Neuronal stem cell (in vitro differentiated cells): Measurements from ENCODE around the gene PTPN6.

Experiments used
- DNase-seq: peaks from one replicate; pipeline ENCODE4 v3.0.0-alpha.2; 2013; ENCODE audit warnings: low spot score
- H2AFZ ChIP-seq: one replicate; pipeline ENCODE4 v1.6.1; 2013; ENCODE audit warnings: mild to moderate bottlenecking, low read length, inconsistent platforms
- H2AK5ac ChIP-seq: 2 replicates; pipeline ENCODE4 v1.6.1; 2013; ENCODE audit warnings: low read depth, mild to moderate bottlenecking, inconsistent platforms, low read length, moderate library complexity, mixed read lengths
- H2BK120ac ChIP-seq: 2 replicates; pipeline ENCODE4 v1.6.1; 2013; ENCODE audit warnings: low read depth, mild to moderate bottlenecking, inconsistent platforms, low read length, moderate library complexity, mixed read lengths
- H2BK12ac ChIP-seq: one replicate; pipeline ENCODE4 v1.6.1; 2013; ENCODE audit warnings: low read length, inconsistent platforms
- H2BK15ac ChIP-seq: 2 replicates; pipeline ENCODE4 v1.6.1; 2013; ENCODE audit warnings: mild to moderate bottlenecking, low read length, inconsistent platforms, mixed read lengths
- H2BK5ac ChIP-seq: one replicate; pipeline ENCODE4 v1.6.1; 2013; ENCODE audit warnings: inconsistent platforms, mild to moderate bottlenecking, low read length, moderate library complexity
- H3K14ac ChIP-seq: one replicate; pipeline ENCODE4 v1.6.1; 2013; ENCODE audit warnings: low read length, inconsistent platforms
- H3K18ac ChIP-seq: 2 replicates; pipeline ENCODE4 v1.6.1; 2013; ENCODE audit warnings: low read length, inconsistent platforms
- H3K23ac ChIP-seq: 2 replicates; pipeline ENCODE4 v1.6.1; 2013; ENCODE audit warnings: low read depth, mild to moderate bottlenecking, mixed read lengths, low read length, inconsistent platforms; ENCODE audit not compliant: poor library complexity
- H3K27ac ChIP-seq: replicated peaks from 3 replicates; pipeline ENCODE4 v1.5.1; 2013; ENCODE audit warnings: low read length, inconsistent platforms
- H3K27me3 ChIP-seq, 3 experiments: 2 replicates each; pipeline ENCODE4 v1.6.1; 2013; ENCODE audit warnings: low read length in 3 of 3, mild to moderate bottlenecking in 2 of 3, inconsistent platforms in 1 of 3, low read depth in 1 of 3, mixed read lengths in 1 of 3, moderate library complexity in 1 of 3; ENCODE audit not compliant: control insufficient read depth in 3 of 3, insufficient read depth in 3 of 3
- H3K36me3 ChIP-seq, 2 donors: replicated peaks in 1 of 2; 2 replicates each; pipeline ENCODE4 v1.6.1; 2013; ENCODE audit warnings: low read length in 2 of 2; ENCODE audit not compliant: control insufficient read depth in 2 of 2, insufficient read depth in 2 of 2
- H3K4ac ChIP-seq: 2 replicates; pipeline ENCODE4 v1.6.1; 2013; ENCODE audit warnings: inconsistent platforms, mild to moderate bottlenecking, low read length, moderate library complexity
- H3K4me1 ChIP-seq, 2 donors: 1 replicate in 1 of 2; 2 replicates in 1 of 2; pipeline ENCODE4 v1.6.1; 2013; ENCODE audit warnings: low read length in 2 of 2, low read depth in 1 of 2; ENCODE audit not compliant: control insufficient read depth in 2 of 2, insufficient read depth in 1 of 2
- H3K4me2 ChIP-seq: one replicate; pipeline ENCODE4 v1.6.1; 2013; ENCODE audit warnings: mild to moderate bottlenecking, low read length, inconsistent platforms; ENCODE audit not compliant: insufficient read depth, poor library complexity, severe bottlenecking
- H3K4me3 ChIP-seq, 2 donors: 2 replicates each; pipeline ENCODE4 v1.5.1; 2013; ENCODE audit warnings: low read length in 2 of 2, mild to moderate bottlenecking in 2 of 2, inconsistent platforms in 1 of 2, moderate library complexity in 1 of 2
- H3K79me1 ChIP-seq: one replicate; pipeline ENCODE4 v1.6.1; 2013; ENCODE audit warnings: low read depth, mild to moderate bottlenecking, inconsistent platforms, low read length, moderate library complexity
- H3K9ac ChIP-seq: one replicate; pipeline ENCODE4 v1.6.1; 2013; ENCODE audit warnings: mild to moderate bottlenecking, low read depth, low read length, inconsistent platforms; ENCODE audit not compliant: poor library complexity
- H3K9me3 ChIP-seq, 2 donors: replicated peaks in 1 of 2; 2 replicates each; pipeline versions ENCODE3 to v1.6.1; 2013; ENCODE audit warnings: low read length in 2 of 2, mild to moderate bottlenecking in 2 of 2, inconsistent platforms in 1 of 2, low read depth in 1 of 2, mixed read lengths in 1 of 2, moderate library complexity in 1 of 2; ENCODE audit not compliant: control insufficient read depth in 2 of 2, insufficient read depth in 1 of 2
- H4K8ac ChIP-seq: one replicate; pipeline ENCODE4 v1.6.1; 2013; ENCODE audit warnings: low read depth, mild to moderate bottlenecking, inconsistent platforms, low read length, moderate library complexity
- H4K91ac ChIP-seq: one replicate; pipeline ENCODE4 v1.6.1; 2013; ENCODE audit warnings: low read length, low read depth, mild to moderate bottlenecking, inconsistent platforms; ENCODE audit not compliant: poor library complexity
- WGBS, 2 donors: extraction: QIAGEN DNeasy Blood & Tissue Kit; methylation state at CpG; one replicate each; pipeline ENCODE4 v1.1.7; 2013; ENCODE audit warnings: missing lambda C conversion rate in 2 of 2, mixed read lengths in 1 of 2; ENCODE audit not compliant: insufficient read length in 2 of 2, insufficient replicate concordance in 1 of 2; ENCODE audit errors: extremely low coverage in 2 of 2; 5-methylcytosine and 5-hydroxymethylcytosine counted together

PTPN6 gene

GRCh38 chr12:7004840-7005239 lies 53.7 kb downstream of the PTPN6 start:
- Histone ChIP-seq H3K79me1 (no peaks in the 10 kb centered on the region), H3K4ac (no peak overlapping the region), H2AK5ac (no peak overlapping the region), H4K91ac (no peak overlapping the region), H3K23ac (no peak overlapping the region), H2AFZ (no peak overlapping the region), H3K14ac (no peak overlapping the region), H2BK5ac (no peak overlapping the region), H2BK12ac (no peak overlapping the region), H3K4me2 (no peak overlapping the region), H4K8ac (no peak overlapping the region), H3K36me3 (peaks cover 0 to 65% of the 10 kb centered on the region in 2 donors), H3K18ac (no peak overlapping the region), H3K27me3 (no peaks in the 10 kb centered on the region), H2BK120ac (no peak overlapping the region), H3K27ac (no peak overlapping the region), H2BK15ac (no peak overlapping the region), H3K9me3 (no peaks in the 10 kb centered on the region), H3K4me1 (no peaks in the 10 kb centered on the region), H3K4me3 (no peak overlapping the region), H3K9ac (no peak overlapping the region)
- DNase-seq = no peak
- no CpG with 5 or more reads among the region's 2 CpGs for WGBS, 2 donors

- no peak overlapping the region for H3K18ac ChIP-seq
- H3K4me2 ChIP-seq = no peak overlapping the region
- H3K79me1 ChIP-seq = no peaks in the 10 kb centered on the region
- no CpG with 5 or more reads among the region's 2 CpGs for WGBS, 2 donors
- no peak overlapping the region for H3K4me3 ChIP-seq
- no peaks in the 10 kb centered on the region for H3K9me3 ChIP-seq
- no peak overlapping the region for H3K23ac ChIP-seq
- H3K4ac ChIP-seq = no peak overlapping the region
- no peak overlapping the region for H3K9ac ChIP-seq
- no peak overlapping the region for H4K8ac ChIP-seq
- no peaks in the 10 kb centered on the region for H3K4me1 ChIP-seq
- H2BK120ac ChIP-seq = no peak overlapping the region
- no peak overlapping the region for H2BK5ac ChIP-seq
- DNase-seq = no peak
- no peak overlapping the region for H2AFZ ChIP-seq
- no peaks in the 10 kb centered on the region for H3K27me3 ChIP-seq
- no peak overlapping the region for H2AK5ac ChIP-seq
- peaks cover 0 to 69% of the 10 kb centered on the region in 2 donors for H3K36me3 ChIP-seq
- H2BK12ac ChIP-seq = no peak overlapping the region
- no peak overlapping the region for H4K91ac ChIP-seq
- H2BK15ac ChIP-seq = no peak overlapping the region
- H3K14ac ChIP-seq = no peak overlapping the region
- no peak overlapping the region for H3K27ac ChIP-seq
These were observed 54.2 kb downstream of the PTPN6 start for GRCh38 chr12:7005311-7005710.

- DNase-seq = no peak
- Histone ChIP-seq H2BK120ac (no peak overlapping the region), H3K27me3 (no peaks in the 10 kb centered on the region), H2AK5ac (no peak overlapping the region), H3K9ac (no peak overlapping the region), H2BK12ac (no peak overlapping the region), H4K8ac (no peak overlapping the region), H3K14ac (no peak overlapping the region), H3K18ac (no peak overlapping the region), H3K4me1 (no peaks in the 10 kb centered on the region), H4K91ac (no peak overlapping the region), H3K27ac (no peak overlapping the region), H3K4me2 (no peak overlapping the region), H3K4me3 (no peak overlapping the region), H3K4ac (no peak overlapping the region), H3K23ac (no peak overlapping the region), H3K79me1 (no peaks in the 10 kb centered on the region), H2AFZ (no peak overlapping the region), H3K36me3 (peaks cover 0 to 72% of the 10 kb centered on the region in 2 donors), H2BK5ac (no peak overlapping the region), H2BK15ac (no peak overlapping the region), H3K9me3 (no peaks in the 10 kb centered on the region)
- no CpG with 5 or more reads among the region's 3 CpGs for WGBS, 2 donors
These were observed 55.5 kb downstream of the PTPN6 start for GRCh38 chr12:7006639-7007038.

GRCh38 chr12:7008864-7009263 lies 57.7 kb downstream of the PTPN6 start:
- no peaks in the 10 kb centered on the region for H3K4me1 ChIP-seq

More at GRCh38 chr12:7008864-7009263, 57.7 kb downstream of the PTPN6 start:
- Histone ChIP-seq H3K18ac (no peak overlapping the region), H3K14ac (no peak overlapping the region), H3K4me2 (no peak overlapping the region), H2AFZ (no peak overlapping the region), H3K9me3 (no peaks in the 10 kb centered on the region), H2BK15ac (no peak overlapping the region), H3K27me3 (no peaks in the 10 kb centered on the region), H2BK12ac (no peak overlapping the region), H4K8ac (no peak overlapping the region), H3K4me3 (no peak overlapping the region), H2BK120ac (no peak overlapping the region), H3K27ac (no peak overlapping the region), H3K36me3 (peaks cover 3 to 75% of the 10 kb centered on the region in 2 donors), H3K4ac (no peak overlapping the region), H3K9ac (no peak overlapping the region), H4K91ac (no peak overlapping the region), H2BK5ac (no peak overlapping the region), H2AK5ac (no peak overlapping the region), H3K23ac (no peak overlapping the region), H3K79me1 (no peaks in the 10 kb centered on the region)
- DNase-seq = no peak
- WGBS, 2 donors = no CpG with 5 or more reads among the region's 2 CpGs
